ENCODE measurements around the gene TBX2. TPM values are rescaled to one million over a fixed set of nuclear protein-coding genes. Genes with fewer than 3 reads are reported as not detected.
"Not testable (repeated sequence)": the region's sequence is repeated elsewhere in the genome, so short reads cannot be mapped to it uniquely, and the experiment has no call there.

The TBX2 gene
- total and polyA plus RNA-seq, 2 experiments from 2014 or later: 212 to 228 TPM

DNA sequence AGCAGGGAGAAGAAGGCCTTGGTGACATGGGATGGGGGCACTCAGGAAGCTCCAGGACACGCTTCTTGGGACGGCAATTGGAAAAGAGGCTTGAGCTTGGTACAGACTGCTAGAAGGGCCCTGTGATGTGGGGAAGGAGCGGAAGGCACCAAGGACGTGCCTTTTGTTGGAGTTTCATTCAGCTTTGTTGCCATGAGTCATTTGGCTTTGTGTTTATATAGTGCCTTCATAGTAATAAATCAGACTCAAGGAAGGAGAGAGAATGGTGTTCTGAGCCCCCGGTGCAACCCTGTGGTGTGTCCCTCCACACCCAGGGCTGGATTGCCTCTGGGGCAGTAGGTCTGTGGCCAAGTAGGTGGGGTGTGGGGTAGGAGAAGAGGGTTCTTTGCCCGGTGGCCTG is 45.2 kb downstream of the TBX2 start:
- H3K9me3 ChIP-seq (ENCODE audit: low read depth): no peaks in the 10 kb centered on the region
- no peak overlapping the region for H3K27ac ChIP-seq
- H3K4me1 ChIP-seq (ENCODE audit: low read depth): no peaks in the 10 kb centered on the region
- no peak overlapping the region for H3K4me3 ChIP-seq
- DNase-seq (ENCODE audit: low read depth in 1 of 2, low spot score in 1 of 2): no peak
- no peaks in the 10 kb centered on the region for H3K36me3 ChIP-seq
- peaks cover 30% of the 10 kb centered on the region for H3K27me3 ChIP-seq
- TF ChIP-seq, protein P1, sequence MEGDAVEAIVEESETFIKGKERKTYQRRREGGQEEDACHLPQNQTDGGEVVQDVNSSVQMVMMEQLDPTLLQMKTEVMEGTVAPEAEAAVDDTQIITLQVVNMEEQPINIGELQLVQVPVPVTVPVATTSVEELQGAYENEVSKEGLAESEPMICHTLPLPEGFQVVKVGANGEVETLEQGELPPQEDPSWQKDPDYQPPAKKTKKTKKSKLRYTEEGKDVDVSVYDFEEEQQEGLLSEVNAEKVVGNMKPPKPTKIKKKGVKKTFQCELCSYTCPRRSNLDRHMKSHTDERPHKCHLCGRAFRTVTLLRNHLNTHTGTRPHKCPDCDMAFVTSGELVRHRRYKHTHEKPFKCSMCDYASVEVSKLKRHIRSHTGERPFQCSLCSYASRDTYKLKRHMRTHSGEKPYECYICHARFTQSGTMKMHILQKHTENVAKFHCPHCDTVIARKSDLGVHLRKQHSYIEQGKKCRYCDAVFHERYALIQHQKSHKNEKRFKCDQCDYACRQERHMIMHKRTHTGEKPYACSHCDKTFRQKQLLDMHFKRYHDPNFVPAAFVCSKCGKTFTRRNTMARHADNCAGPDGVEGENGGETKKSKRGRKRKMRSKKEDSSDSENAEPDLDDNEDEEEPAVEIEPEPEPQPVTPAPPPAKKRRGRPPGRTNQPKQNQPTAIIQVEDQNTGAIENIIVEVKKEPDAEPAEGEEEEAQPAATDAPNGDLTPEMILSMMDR (IDR thresholded peaks at IDR 0.05; ENCODE audit: low read depth, low read length): no peak

DNA sequence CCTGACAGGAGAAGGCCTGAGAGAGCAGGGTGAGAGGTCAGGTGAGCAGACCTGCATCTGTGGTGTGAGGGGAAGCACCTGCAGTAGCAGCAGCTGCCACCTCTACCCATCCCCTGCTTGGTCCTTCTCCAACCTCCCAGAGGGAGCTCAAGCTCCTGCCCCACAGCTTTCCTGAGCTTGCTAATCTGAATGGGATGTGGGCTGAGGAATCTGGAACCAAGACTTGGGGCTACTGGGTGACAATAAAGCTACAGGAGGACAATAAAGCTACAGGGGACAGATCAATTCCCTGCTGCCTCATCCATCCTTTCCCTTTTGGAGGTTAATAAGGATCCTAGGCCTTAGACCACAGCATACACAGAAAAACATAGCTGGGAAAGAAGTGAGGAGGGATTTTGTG is 47.7 kb downstream of the TBX2 start:
- Histone ChIP-seq H3K4me3 (no peak overlapping the region), H3K4me1 (ENCODE audit: low read depth) (no peaks in the 10 kb centered on the region), H3K9me3 (ENCODE audit: low read depth) (no peaks in the 10 kb centered on the region), H3K27me3 (peaks cover 55% of the 10 kb centered on the region), H3K27ac (no peak overlapping the region), H3K36me3 (no peaks in the 10 kb centered on the region)
- no peak for DNase-seq (ENCODE audit: low read depth in 1 of 2, low spot score in 1 of 2)
- TF ChIP-seq, protein P1 (IDR thresholded peaks at IDR 0.05; ENCODE audit: low read depth, low read length): no peak

DNA sequence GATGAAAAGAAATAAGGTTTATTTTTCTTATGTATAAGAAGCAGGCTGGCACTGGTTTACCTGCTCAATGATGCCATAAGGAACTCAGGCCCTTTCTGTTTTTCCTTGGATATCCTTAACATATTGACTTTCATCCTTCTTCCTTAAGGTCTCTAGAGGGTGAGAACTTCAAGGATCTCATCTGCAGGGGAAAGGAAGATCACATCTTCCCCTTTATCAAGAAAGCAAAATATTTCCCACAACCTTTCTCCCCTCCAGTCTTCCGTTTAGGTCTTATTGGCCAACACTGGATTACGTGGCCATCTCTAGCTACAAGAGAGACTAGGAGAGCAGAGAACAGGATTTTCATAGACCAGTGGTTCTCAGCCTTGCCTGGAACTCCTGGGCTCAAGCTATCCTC is 48.4 kb downstream of the TBX2 start:
- Histone ChIP-seq H3K9me3 (ENCODE audit: low read depth) (no peaks in the 10 kb centered on the region), H3K27ac (no peak overlapping the region), H3K36me3 (no peaks in the 10 kb centered on the region), H3K4me3 (no peak overlapping the region), H3K4me1 (ENCODE audit: low read depth) (no peaks in the 10 kb centered on the region), H3K27me3 (peaks cover 62% of the 10 kb centered on the region)
- no peak for DNase-seq (ENCODE audit: low read depth in 1 of 2, low spot score in 1 of 2)
- TF ChIP-seq, protein P1 (IDR thresholded peaks at IDR 0.05; ENCODE audit: low read depth, low read length): no peak

DNA sequence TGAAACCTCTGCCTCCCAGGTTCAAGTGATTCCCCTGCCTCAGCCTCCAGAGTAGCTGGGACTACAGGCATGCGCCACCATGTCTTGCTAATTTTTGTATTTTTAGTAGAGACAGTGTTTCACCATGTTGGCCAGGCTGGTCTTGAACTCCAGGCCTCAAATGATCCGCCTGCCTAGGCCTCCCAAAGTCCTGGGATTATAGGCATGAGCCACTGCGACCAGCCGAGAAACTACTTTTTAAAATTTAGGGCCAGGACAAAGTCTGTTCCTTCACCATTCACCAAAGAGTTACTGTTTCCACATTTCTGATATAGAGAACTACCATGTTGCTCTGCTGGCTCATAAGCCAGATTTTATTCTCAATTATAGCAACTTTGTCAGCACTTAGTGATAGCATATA is 49.5 kb downstream of the TBX2 start:
- DNase-seq (ENCODE audit: low read depth in 1 of 2, low spot score in 1 of 2); H3K27ac ChIP-seq; H3K4me3 ChIP-seq; H3K4me1 ChIP-seq (ENCODE audit: low read depth); H3K36me3 ChIP-seq; H3K9me3 ChIP-seq (ENCODE audit: low read depth): not testable (repeated sequence)
- peaks cover 73% of the 10 kb centered on the region for H3K27me3 ChIP-seq

DNA sequence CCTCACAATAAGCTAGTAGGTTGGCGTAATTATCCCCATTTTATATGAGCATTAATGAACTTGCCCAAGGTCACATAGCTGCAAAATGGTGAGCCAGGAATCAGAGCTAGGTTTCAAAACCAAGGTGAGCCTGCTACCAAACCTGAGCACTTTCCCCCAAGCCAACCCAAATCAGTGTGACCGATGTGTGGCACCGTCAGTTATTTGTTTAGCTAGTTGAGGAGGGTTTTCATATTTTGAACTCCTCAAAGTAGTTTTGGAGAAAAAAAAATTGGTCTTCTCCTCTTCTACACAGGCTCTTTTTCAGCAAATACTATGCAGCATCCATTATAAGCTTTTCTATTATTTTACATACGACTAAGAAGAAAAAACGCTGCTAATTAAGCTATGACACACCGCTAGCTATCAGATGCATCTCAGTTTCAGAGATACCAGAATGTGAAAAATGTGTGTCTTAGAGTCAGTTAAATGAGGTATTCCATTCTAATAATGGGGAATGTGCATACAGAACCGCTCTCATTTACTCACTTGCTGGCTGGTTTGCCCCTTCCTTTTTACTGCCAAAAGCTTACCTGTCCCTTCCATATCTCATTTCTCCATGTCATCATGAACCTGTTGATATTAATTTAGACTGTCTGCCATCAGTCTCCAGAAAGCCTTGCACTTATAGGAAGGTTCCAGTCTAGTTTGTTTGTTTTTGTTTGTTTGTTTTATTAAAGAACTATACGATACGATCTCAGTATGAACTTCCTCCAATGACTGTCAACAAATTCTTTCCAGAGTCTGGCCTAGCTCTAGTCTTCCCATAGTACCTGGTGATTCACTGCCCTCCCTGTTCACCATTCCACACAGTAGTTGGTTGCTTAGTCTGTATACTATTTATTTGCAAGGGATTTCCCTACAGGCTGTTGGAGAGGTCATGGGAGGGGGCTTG is 50.3 kb downstream of the TBX2 start:
- Histone ChIP-seq H3K4me1 (ENCODE audit: low read depth) (no peaks in the 10 kb centered on the region), H3K9me3 (ENCODE audit: low read depth) (no peaks in the 10 kb centered on the region), H3K27ac (no peak overlapping the region), H3K4me3 (no peak overlapping the region), H3K36me3 (no peaks in the 10 kb centered on the region), H3K27me3 (peaks cover 81% of the 10 kb centered on the region)
- DNase-seq (ENCODE audit: low read depth in 1 of 2, low spot score in 1 of 2): no peak
- TF ChIP-seq, protein P1 (IDR thresholded peaks at IDR 0.05; ENCODE audit: low read depth, low read length): no peak

Data from cardiac muscle cell (in vitro differentiated cells and primary cell).